HL-60 (cell line): ENCODE results near the gene FRAS1.

ENCODE experiments used
- GABPA ChIP-seq: IDR thresholded peaks from 2 replicates; pipeline ENCODE4 v1.6.1; 2012; ENCODE audit warnings: low read depth
- POLR2AphosphoS5 ChIP-seq: IDR thresholded peaks from 2 replicates; pipeline ENCODE4 v1.6.1; 2012; ENCODE audit warnings: low read depth
- TF ChIP-seq, protein P1 (sequence below): IDR thresholded peaks from one replicate; pipeline ENCODE4 v1.5.1; 2011; ENCODE audit warnings: low read length, control low read depth, inconsistent platforms; ENCODE audit not compliant: insufficient read depth
- TF ChIP-seq, protein P2 (sequence below): IDR thresholded peaks from 2 replicates; pipeline ENCODE4 v1.6.1; 2012; ENCODE audit warnings: low read depth; ENCODE audit not compliant: insufficient replicate concordance

DNA sequence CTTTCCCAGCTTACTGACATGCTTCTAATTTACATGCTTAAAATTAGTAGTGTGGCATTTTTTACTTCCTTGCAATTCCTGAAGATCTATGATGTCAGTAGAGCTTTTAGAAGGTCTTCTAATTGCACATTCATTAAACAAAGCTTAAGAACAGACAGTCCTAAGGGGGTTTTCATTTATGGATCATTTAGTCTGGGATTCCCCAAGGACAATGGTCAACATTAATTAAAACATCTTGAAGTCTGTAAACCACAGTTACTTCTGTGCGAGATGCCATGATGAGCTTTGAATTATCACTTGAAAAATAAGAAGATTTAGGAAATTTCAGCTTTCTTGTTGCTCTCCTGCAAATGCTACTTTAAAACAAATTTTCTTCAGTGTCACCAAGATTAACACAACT lies 514.7 kb downstream of the FRAS1 start:
- TF ChIP-seq, protein P1, sequence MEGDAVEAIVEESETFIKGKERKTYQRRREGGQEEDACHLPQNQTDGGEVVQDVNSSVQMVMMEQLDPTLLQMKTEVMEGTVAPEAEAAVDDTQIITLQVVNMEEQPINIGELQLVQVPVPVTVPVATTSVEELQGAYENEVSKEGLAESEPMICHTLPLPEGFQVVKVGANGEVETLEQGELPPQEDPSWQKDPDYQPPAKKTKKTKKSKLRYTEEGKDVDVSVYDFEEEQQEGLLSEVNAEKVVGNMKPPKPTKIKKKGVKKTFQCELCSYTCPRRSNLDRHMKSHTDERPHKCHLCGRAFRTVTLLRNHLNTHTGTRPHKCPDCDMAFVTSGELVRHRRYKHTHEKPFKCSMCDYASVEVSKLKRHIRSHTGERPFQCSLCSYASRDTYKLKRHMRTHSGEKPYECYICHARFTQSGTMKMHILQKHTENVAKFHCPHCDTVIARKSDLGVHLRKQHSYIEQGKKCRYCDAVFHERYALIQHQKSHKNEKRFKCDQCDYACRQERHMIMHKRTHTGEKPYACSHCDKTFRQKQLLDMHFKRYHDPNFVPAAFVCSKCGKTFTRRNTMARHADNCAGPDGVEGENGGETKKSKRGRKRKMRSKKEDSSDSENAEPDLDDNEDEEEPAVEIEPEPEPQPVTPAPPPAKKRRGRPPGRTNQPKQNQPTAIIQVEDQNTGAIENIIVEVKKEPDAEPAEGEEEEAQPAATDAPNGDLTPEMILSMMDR = no peak
- TF ChIP-seq POLR2AphosphoS5 = no peak
- no peak for TF ChIP-seq GABPA
- TF ChIP-seq, protein P2, sequence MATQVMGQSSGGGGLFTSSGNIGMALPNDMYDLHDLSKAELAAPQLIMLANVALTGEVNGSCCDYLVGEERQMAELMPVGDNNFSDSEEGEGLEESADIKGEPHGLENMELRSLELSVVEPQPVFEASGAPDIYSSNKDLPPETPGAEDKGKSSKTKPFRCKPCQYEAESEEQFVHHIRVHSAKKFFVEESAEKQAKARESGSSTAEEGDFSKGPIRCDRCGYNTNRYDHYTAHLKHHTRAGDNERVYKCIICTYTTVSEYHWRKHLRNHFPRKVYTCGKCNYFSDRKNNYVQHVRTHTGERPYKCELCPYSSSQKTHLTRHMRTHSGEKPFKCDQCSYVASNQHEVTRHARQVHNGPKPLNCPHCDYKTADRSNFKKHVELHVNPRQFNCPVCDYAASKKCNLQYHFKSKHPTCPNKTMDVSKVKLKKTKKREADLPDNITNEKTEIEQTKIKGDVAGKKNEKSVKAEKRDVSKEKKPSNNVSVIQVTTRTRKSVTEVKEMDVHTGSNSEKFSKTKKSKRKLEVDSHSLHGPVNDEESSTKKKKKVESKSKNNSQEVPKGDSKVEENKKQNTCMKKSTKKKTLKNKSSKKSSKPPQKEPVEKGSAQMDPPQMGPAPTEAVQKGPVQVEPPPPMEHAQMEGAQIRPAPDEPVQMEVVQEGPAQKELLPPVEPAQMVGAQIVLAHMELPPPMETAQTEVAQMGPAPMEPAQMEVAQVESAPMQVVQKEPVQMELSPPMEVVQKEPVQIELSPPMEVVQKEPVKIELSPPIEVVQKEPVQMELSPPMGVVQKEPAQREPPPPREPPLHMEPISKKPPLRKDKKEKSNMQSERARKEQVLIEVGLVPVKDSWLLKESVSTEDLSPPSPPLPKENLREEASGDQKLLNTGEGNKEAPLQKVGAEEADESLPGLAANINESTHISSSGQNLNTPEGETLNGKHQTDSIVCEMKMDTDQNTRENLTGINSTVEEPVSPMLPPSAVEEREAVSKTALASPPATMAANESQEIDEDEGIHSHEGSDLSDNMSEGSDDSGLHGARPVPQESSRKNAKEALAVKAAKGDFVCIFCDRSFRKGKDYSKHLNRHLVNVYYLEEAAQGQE = no peak
